ENCODE measurements around the gene JADE1.

The JADE1 gene

GRCh38 chr4:128811571-128812441 lies 2.3 kb downstream of the JADE1 start:
- Histone ChIP-seq H3K79me1 (ENCODE audit: low read length) (peaks cover 24% of the 10 kb centered on the region), H3K18ac (ENCODE audit: low read length) (peak overlapping the region; percentile 84), H3K4me2 (ENCODE audit: low read length) (peak overlapping the region; percentile 88), H2AFZ (ENCODE audit: insufficient read depth, low read length, poor library complexity) (peak overlapping the region; percentile 78), H3K36me3 (ENCODE audit: control insufficient read depth in 1 of 2, insufficient read depth in 2 of 2, low read length in 2 of 2) (no peaks in the 10 kb centered on the region), H4K8ac (ENCODE audit: low read depth, low read length) (peak overlapping the region; percentile 76), H3K27ac (ENCODE audit: low read depth, low read length) (peak overlapping the region; percentile 85), H3K4ac (ENCODE audit: low read depth, low read length) (peak overlapping the region; percentile 52), H2BK120ac (ENCODE audit: insufficient read depth, low read length, poor library complexity) (peak overlapping the region; percentile 15), H3K9ac (ENCODE audit: low read length) (peak overlapping the region; percentile 80), H3K79me2 (ENCODE audit: control insufficient read depth, insufficient read depth, low read length, poor library complexity) (peaks cover 9% of the 10 kb centered on the region), H3K14ac (ENCODE audit: low read length) (peak overlapping the region; percentile 53), H3K9me3 (ENCODE audit: insufficient read depth, low read depth, low read length) (no peaks in the 10 kb centered on the region), H2BK12ac (ENCODE audit: low read length) (peak overlapping the region; percentile 53), H2AK5ac (ENCODE audit: low read length) (no peak overlapping the region), H2BK5ac (ENCODE audit: low read depth, low read length, poor library complexity) (peak overlapping the region; percentile 87), H3K4me1 (ENCODE audit: control insufficient read depth in 1 of 2, insufficient read depth in 2 of 2, low read length in 2 of 2) (no peaks in the 10 kb centered on the region), H4K12ac (ENCODE audit: low read depth, low read length) (peak overlapping the region; percentile 28), H3K23ac (ENCODE audit: low read length) (no peak overlapping the region), H3K27me3 (ENCODE audit: insufficient read depth, low read length) (no peaks in the 10 kb centered on the region), H4K91ac (ENCODE audit: low read depth, low read length) (peak overlapping the region; percentile 57), H3K4me3 (ENCODE audit: low read depth, low read length) (peak overlapping the region; percentile 84)
- no CpG with 5 or more reads among the region's 123 CpGs for WGBS (ENCODE audit: extremely low coverage, insufficient coverage, insufficient read length)
- DNase-seq = peak; percentile 79 to 85

- WGBS (ENCODE audit: extremely low coverage, insufficient coverage, insufficient read length) = no CpG with 5 or more reads among the region's 33 CpGs
- Histone ChIP-seq H2BK120ac (ENCODE audit: insufficient read depth, low read length, poor library complexity) (peak overlapping the region; percentile 1), H3K4me3 (ENCODE audit: low read depth, low read length) (peak overlapping the region; percentile 84), H3K4ac (ENCODE audit: low read depth, low read length) (peak overlapping the region; percentile 30), H2BK12ac (ENCODE audit: low read length) (no peak overlapping the region), H3K27ac (ENCODE audit: low read depth, low read length) (peak overlapping the region; percentile 85), H3K79me2 (ENCODE audit: control insufficient read depth, insufficient read depth, low read length, poor library complexity) (peaks cover 9% of the 10 kb centered on the region), H4K91ac (ENCODE audit: low read depth, low read length) (peak overlapping the region; percentile 33), H3K9me3 (ENCODE audit: insufficient read depth, low read depth, low read length) (no peaks in the 10 kb centered on the region), H3K14ac (ENCODE audit: low read length) (peak overlapping the region; percentile 25), H2BK5ac (ENCODE audit: low read depth, low read length, poor library complexity) (peak overlapping the region; percentile 87), H3K4me2 (ENCODE audit: low read length) (peak overlapping the region; percentile 88), H4K8ac (ENCODE audit: low read depth, low read length) (peak overlapping the region; percentile 76), H3K18ac (ENCODE audit: low read length) (peak overlapping the region; percentile 84), H3K23ac (ENCODE audit: low read length) (no peak overlapping the region), H2AFZ (ENCODE audit: insufficient read depth, low read length, poor library complexity) (peak overlapping the region; percentile 78), H3K79me1 (ENCODE audit: low read length) (peaks cover 24% of the 10 kb centered on the region), H3K27me3 (ENCODE audit: insufficient read depth, low read length) (no peaks in the 10 kb centered on the region), H3K4me1 (ENCODE audit: control insufficient read depth in 1 of 2, insufficient read depth in 2 of 2, low read length in 2 of 2) (no peaks in the 10 kb centered on the region), H4K12ac (ENCODE audit: low read depth, low read length) (peak overlapping the region; percentile 28), H2AK5ac (ENCODE audit: low read length) (no peak overlapping the region), H3K9ac (ENCODE audit: low read length) (peak overlapping the region; percentile 80), H3K36me3 (ENCODE audit: control insufficient read depth in 1 of 2, insufficient read depth in 2 of 2, low read length in 2 of 2) (no peaks in the 10 kb centered on the region)
- peak; percentile 50 to 75 for DNase-seq
Observed at GRCh38 chr4:128812442-128813235, 3.1 kb downstream of the JADE1 start.

- Histone ChIP-seq H3K27me3 (ENCODE audit: insufficient read depth, low read length) (no peaks in the 10 kb centered on the region), H3K79me1 (ENCODE audit: low read length) (peaks cover 24% of the 10 kb centered on the region), H3K79me2 (ENCODE audit: control insufficient read depth, insufficient read depth, low read length, poor library complexity) (peaks cover 9% of the 10 kb centered on the region), H3K9ac (ENCODE audit: low read length) (no peak overlapping the region), H3K4ac (ENCODE audit: low read depth, low read length) (no peak overlapping the region), H3K14ac (ENCODE audit: low read length) (no peak overlapping the region), H2AK5ac (ENCODE audit: low read length) (no peak overlapping the region), H3K9me3 (ENCODE audit: insufficient read depth, low read depth, low read length) (no peaks in the 10 kb centered on the region), H3K18ac (ENCODE audit: low read length) (no peak overlapping the region), H4K8ac (ENCODE audit: low read depth, low read length) (no peak overlapping the region), H3K4me3 (ENCODE audit: low read depth, low read length) (no peak overlapping the region), H3K4me1 (ENCODE audit: control insufficient read depth in 1 of 2, insufficient read depth in 2 of 2, low read length in 2 of 2) (no peaks in the 10 kb centered on the region), H2BK12ac (ENCODE audit: low read length) (no peak overlapping the region), H3K27ac (ENCODE audit: low read depth, low read length) (no peak overlapping the region), H4K91ac (ENCODE audit: low read depth, low read length) (no peak overlapping the region), H2BK5ac (ENCODE audit: low read depth, low read length, poor library complexity) (no peak overlapping the region), H2BK120ac (ENCODE audit: insufficient read depth, low read length, poor library complexity) (no peak overlapping the region), H2AFZ (ENCODE audit: insufficient read depth, low read length, poor library complexity) (no peak overlapping the region), H3K23ac (ENCODE audit: low read length) (no peak overlapping the region), H3K36me3 (ENCODE audit: control insufficient read depth in 1 of 2, insufficient read depth in 2 of 2, low read length in 2 of 2) (no peaks in the 10 kb centered on the region), H3K4me2 (ENCODE audit: low read length) (no peak overlapping the region), H4K12ac (ENCODE audit: low read depth, low read length) (no peak overlapping the region)
- no peak for DNase-seq
- no CpG with 5 or more reads among the region's 5 CpGs for WGBS (ENCODE audit: extremely low coverage, insufficient coverage, insufficient read length)
Observed at GRCh38 chr4:128813965-128814364, 4.5 kb downstream of the JADE1 start.

GRCh38 chr4:128818442-128818841 lies 8.9 kb downstream of the JADE1 start:
- Histone ChIP-seq H2AK5ac (ENCODE audit: low read length) (no peak overlapping the region), H3K4me3 (ENCODE audit: low read depth, low read length) (no peak overlapping the region), H4K12ac (ENCODE audit: low read depth, low read length) (no peak overlapping the region), H3K36me3 (ENCODE audit: control insufficient read depth in 1 of 2, insufficient read depth in 2 of 2, low read length in 2 of 2) (no peaks in the 10 kb centered on the region), H3K4ac (ENCODE audit: low read depth, low read length) (peak overlapping the region; percentile 40), H3K4me2 (ENCODE audit: low read length) (no peak overlapping the region), H3K4me1 (ENCODE audit: control insufficient read depth in 1 of 2, insufficient read depth in 2 of 2, low read length in 2 of 2) (peaks cover 4 to 10% of the 10 kb centered on the region in 2 experiments), H3K79me2 (ENCODE audit: control insufficient read depth, insufficient read depth, low read length, poor library complexity) (peaks cover 2% of the 10 kb centered on the region), H3K9ac (ENCODE audit: low read length) (no peak overlapping the region), H2AFZ (ENCODE audit: insufficient read depth, low read length, poor library complexity) (no peak overlapping the region), H3K79me1 (ENCODE audit: low read length) (no peaks in the 10 kb centered on the region), H2BK5ac (ENCODE audit: low read depth, low read length, poor library complexity) (no peak overlapping the region), H3K14ac (ENCODE audit: low read length) (no peak overlapping the region), H4K91ac (ENCODE audit: low read depth, low read length) (no peak overlapping the region), H2BK120ac (ENCODE audit: insufficient read depth, low read length, poor library complexity) (no peak overlapping the region), H3K27me3 (ENCODE audit: insufficient read depth, low read length) (no peaks in the 10 kb centered on the region), H3K9me3 (ENCODE audit: insufficient read depth, low read depth, low read length) (no peaks in the 10 kb centered on the region), H3K23ac (ENCODE audit: low read length) (no peak overlapping the region), H3K27ac (ENCODE audit: low read depth, low read length) (no peak overlapping the region), H3K18ac (ENCODE audit: low read length) (no peak overlapping the region), H4K8ac (ENCODE audit: low read depth, low read length) (no peak overlapping the region), H2BK12ac (ENCODE audit: low read length) (no peak overlapping the region)
- no peak for DNase-seq
- WGBS (ENCODE audit: extremely low coverage, insufficient coverage, insufficient read length) = no CpG with 5 or more reads among the region's 4 CpGs

Measured in trophoblast cell (in vitro differentiated cells and primary cell).